GM12801 (cell line): ENCODE results near the gene TICAM1.

Experiments used
- TF ChIP-seq, protein P1 (sequence below): IDR thresholded peaks from one replicate; pipeline ENCODE4 v1.5.1; 2011; ENCODE audit warnings: control low read depth; ENCODE audit not compliant: insufficient read length; ENCODE audit errors: extremely low read depth

Gene TICAM1

DNA sequence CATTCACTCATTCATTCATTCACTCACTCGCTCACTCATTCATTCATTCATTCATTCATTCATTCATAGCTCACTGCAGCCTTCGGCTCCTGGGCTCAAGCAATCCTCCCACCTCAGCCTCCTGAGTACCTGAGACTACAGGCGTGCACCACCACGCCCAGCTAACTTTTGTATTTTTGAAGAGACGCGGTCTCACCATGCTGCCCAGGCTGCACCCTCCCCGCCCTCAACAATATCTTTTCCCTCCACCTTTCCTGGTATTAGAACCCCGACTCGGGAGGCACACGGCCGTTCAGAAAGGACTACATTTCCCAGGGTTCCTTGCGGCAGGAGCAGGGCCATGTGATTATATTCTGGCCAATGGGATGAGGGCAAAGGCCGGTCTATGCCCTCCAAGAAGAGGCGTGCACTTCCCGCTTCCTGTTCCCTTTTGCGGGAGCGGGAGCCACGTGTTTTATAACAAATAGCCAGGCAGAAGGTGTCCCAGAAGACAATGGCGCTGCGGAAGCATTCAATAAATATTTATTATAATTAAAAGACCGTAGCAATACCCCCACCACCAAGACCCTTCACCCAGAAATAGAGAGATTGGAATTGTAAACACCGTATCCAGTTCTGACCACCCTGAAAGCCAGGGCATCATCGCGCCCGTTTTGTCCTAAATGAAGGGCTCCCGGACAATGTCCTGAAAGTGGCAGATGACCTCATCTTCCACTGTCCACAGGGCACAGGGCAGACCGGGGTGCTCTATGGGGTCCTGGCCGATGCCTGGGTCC is 15.9 kb downstream of the TICAM1 start:
- TF ChIP-seq, protein P1, sequence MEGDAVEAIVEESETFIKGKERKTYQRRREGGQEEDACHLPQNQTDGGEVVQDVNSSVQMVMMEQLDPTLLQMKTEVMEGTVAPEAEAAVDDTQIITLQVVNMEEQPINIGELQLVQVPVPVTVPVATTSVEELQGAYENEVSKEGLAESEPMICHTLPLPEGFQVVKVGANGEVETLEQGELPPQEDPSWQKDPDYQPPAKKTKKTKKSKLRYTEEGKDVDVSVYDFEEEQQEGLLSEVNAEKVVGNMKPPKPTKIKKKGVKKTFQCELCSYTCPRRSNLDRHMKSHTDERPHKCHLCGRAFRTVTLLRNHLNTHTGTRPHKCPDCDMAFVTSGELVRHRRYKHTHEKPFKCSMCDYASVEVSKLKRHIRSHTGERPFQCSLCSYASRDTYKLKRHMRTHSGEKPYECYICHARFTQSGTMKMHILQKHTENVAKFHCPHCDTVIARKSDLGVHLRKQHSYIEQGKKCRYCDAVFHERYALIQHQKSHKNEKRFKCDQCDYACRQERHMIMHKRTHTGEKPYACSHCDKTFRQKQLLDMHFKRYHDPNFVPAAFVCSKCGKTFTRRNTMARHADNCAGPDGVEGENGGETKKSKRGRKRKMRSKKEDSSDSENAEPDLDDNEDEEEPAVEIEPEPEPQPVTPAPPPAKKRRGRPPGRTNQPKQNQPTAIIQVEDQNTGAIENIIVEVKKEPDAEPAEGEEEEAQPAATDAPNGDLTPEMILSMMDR: no peak

DNA sequence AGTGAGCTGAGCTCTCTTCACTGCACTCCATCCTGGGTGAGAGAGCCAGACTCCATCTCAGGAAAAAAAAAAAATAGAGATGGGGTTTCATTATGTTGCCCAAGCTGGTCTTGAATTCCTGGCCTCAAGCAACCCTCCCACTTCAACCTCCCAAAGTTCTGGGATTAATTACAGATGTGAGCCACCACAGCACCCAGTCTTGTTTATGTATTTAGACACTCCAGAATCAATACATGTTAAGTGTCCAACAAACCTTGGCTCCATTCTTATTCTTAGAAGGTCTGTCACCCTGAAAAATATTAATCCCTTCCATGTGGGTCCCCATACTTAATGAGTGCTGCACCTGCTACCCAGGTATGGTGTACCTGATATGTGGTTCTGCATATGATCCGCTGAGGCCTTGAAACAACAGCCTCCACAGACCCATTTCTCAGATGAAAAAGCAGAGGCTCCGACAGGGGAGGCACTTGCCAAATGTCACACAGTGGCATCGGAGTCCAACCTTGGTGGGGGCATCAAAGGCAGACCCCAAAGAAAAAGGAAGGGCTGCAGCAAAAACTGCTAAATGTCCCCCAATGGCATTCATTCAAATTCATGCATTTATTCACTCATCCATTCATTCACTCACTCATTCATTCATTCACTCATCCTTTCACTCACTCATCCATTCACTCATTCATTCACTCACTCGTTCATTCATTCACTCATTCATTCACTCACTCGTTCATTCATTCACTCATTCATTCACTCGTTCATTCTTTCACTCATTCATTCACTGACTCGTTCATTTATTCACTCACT is 16.7 kb downstream of the TICAM1 start:
- TF ChIP-seq, protein P1: no peak

DNA sequence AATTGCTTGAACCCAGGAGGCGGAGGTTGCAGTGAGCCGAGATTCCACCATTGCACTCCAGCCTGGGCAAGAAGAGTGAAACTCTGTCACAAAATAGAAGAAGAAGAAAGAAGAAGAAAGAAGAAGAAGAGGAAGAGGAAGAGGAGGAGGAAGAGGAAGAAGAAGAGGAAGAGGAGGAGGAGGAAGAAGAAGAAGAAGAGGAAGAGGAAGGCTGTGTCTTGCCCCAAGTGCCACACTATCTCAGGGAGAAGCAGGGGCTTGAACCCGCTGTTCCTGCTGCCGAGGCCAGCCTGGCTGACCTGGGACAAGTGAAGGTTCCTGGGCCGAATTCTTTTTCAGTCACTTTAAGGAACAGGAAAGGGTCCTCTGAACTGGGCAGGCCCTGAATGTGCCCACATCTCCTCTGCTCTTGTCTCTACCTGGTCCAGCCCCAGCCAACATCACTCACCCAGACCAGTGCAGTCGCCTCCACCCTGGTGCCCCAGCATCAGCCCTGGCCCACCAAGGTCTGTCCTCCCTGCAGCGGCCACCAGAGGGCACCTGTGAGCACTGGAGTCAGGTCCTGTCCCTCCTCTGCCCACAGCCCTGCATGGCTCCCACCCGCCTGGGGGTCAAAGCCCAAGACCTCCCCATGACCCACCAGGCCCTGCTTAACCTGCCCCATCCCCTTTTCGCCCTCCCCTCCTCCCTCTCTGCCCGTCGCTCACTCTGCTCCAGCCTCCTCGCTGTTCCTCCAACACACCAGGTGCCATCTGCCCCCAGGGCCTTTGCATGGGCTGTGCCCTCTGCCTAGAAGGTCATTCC is 20.0 kb downstream of the TICAM1 start:
- TF ChIP-seq, protein P1: no peak

- TF ChIP-seq, protein P1: no peak
These were observed 24.3 kb downstream of the TICAM1 start for GRCh38 chr19:4807188-4807587.

- TF ChIP-seq, protein P1: no peak
These were observed 25.1 kb downstream of the TICAM1 start for GRCh38 chr19:4806384-4806783.

DNA sequence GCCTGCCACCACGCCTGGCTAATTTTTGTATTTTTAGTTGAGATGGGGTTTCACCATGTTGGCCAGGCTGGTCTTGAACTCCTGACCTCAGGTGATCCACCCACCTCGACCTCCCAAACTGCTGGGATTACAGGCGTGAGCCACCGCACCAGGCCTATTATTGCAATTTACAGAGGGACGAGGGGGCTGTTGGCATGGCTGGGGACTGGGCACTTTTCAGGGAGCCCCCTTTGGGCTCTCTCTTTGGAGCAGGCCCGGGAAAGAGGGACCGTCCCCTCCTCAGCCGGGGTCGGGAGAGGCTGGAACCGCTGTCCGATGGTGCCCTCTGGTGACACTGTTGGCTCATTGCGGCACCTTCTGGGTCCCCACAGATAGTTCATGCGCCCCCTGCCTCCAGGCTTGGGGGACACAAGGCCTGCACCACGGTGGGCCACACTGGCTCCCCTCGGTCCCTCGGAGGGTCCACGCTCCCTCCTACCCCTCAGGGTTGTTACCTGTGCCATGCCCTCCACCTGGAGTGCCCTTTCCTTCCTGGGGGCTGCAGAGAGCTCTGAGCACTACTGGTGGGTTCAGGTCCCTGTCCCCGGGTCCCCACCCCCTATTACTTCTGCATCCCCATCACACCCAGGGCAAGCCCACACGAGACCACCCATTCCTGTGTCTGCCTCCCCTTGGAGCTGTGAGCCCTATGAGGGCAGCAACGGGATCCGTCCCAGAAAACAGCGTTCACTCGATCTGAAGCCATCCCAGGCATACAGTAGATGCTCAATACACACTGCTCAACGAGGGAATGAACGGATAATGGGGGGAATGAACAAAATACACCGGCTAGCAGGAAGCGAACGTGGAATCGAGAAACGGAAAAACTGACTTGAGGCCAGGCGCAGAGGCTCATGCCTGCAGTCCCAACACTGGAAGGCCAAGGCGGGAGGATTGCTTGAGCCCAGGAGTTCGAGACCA is 27.5 kb downstream of the TICAM1 start:
- TF ChIP-seq, protein P1: no peak
